GM21825 (cell line): ENCODE data around the gene GABRA4.

Source experiments
- ATAC-seq: cut with Tn5 transposase; IDR thresholded peaks from one replicate; pipeline ENCODE4 v1.9.1; 2021; ENCODE audit warnings: mild to moderate bottlenecking, moderate library complexity; ENCODE audit not compliant: unreplicated experiment

Gene GABRA4

DNA sequence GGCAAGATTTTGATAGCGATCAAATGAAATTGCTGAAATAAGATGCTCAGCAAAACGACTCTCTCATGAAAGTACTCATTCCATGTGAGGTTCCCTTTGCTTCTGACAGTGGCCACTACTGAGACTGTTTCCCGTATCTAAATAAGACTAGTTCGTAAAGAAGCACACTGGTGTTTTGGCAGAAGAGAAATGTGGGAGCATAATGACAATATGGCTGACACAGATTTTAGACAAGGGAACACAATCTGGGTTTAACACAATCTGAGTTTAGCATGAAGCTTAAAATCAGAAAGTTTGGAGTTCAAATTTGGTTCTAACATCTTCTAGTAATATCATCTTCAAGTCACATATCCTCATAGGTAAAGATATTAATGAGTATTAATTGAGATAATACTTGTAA lies 13.7 kb downstream of the GABRA4 start:
- ATAC-seq: no peak

DNA sequence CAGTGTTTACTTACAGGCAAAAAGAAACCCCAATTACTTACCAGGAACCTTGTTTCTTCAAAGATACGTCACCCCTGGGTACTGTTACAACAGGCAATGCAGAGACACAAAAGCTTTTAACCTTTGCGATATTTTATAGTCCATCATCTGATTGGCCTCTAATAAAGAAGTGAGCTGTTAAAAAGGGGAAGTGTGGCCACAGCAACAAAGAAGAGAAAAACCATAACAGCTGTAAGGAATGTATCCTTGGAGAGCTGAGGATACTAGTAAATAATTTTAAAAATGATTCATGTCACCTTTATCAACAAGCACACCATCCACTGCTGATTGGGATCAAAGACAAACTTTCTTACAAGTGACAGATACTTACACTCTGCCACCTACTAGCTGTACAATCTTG lies 14.1 kb downstream of the GABRA4 start:
- ATAC-seq: no peak

DNA sequence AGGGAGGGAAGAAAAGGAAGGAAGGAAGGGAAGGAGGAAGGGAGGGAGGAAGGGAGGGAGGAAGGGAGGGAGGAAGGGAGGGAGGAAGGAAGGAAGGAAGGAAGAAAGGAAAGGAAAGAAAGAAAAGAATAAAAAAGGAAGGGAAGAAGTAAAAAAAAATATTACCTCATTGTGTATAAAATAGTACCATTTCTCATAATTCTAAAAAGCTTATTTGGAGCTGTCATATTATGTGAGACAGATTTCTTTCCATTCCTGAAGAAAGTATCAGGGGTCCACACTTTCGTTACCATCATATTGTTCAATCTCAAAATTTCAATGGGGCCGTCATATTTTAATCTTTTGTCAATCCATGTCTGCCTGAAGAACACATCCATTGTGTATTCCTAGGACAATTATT lies 16.1 kb downstream of the GABRA4 start:
- no peak for ATAC-seq

DNA sequence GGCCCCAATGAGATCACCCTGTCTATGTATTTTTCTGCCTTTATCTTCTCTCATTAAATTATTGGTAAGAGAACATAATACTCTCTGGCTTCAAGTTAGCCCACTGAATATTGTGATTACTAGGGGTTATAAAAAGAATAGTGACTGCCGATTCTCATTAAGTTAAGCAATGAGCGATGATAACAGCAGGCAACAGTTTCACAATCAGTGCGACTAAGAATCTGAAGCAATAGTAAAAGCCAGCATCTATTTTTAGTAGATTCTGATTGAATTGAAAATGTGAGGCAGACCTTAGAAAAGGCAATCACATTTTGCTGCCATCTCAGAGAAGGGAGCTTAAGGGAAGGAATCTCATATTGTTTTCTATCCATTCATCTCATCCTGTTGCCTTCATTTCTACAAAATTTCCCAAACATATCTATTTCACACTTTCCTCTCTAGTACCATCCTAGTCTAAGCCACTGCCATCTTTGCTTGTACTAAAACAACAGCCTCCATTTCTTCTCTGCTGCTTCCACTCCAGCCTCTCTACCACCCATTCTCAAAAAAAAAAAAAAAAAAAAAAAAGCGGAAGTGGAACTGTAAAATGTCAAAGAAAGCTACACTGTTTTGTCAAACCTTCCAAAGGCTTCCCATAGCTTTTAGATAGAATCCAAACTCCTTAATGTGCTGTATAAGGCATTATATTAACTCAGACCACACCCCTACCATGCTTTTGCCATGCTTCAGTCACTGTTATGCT lies 17.4 kb downstream of the GABRA4 start:
- ATAC-seq: no peak

DNA sequence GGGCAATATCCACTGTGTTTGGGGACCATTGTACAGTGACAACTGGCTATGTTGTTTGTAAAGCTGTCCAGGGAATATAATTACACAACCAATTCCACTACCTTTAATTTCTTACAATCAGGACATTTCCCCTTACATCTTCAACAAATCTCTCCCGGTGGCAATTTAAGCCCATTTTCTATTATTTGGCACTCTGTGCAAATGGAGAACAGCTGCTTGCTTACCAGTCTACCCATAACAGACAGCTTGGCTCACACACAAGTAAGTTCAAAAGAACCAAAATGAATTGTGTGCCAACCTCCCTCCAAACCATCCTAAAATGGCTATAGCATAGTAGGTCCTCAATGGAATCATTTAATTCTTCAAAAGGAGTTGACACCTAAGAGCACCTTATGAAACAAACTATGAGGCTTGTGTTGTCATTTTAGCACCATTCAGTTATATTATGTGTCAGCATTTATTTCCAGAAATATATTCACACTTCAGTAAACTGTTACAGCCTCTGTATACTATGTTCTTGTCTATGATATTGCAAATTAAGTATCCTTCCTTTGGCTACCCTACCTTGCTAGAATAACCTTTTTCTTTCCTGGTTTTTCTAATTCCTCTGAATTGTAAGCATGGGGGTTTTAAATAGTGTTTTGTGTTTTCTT lies 18.4 kb downstream of the GABRA4 start:
- no peak for ATAC-seq

DNA sequence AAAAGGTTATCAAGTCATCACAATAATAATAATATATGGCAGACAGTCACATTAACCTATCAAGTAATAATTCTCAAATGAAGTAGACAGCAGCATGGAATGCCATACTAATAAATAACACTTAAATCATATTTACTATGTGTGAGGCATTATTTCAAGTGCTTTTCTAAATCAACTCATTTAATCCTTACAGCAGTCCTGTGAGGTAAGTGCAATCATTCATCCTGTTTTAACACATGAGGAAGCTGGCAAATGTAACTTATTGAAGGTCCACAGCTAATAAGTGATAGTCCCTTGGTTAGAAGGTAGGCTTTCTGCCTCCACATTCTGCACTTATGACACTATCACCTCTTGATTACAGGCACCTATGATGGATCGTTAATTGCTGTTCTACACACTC lies 24.5 kb downstream of the GABRA4 start:
- no peak for ATAC-seq

DNA sequence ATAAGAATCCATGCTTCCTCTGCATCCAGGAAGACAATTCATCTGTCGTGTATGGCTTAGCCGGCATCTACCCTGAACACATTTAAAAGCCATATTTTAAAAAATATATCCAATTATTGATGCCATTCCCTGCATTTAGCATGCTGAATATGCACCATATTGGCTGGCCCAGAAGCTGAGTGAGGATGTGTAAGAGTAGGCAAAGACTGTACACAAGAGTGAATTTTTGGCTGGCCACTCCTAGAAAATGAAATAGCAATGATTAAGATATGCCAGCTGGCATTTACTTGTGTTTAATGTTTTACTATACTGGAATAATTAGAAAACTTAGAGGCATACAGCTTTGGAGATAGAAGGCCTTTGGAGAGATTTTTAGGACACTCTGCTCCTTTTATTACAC lies 25.8 kb downstream of the GABRA4 start:
- no peak for ATAC-seq

DNA sequence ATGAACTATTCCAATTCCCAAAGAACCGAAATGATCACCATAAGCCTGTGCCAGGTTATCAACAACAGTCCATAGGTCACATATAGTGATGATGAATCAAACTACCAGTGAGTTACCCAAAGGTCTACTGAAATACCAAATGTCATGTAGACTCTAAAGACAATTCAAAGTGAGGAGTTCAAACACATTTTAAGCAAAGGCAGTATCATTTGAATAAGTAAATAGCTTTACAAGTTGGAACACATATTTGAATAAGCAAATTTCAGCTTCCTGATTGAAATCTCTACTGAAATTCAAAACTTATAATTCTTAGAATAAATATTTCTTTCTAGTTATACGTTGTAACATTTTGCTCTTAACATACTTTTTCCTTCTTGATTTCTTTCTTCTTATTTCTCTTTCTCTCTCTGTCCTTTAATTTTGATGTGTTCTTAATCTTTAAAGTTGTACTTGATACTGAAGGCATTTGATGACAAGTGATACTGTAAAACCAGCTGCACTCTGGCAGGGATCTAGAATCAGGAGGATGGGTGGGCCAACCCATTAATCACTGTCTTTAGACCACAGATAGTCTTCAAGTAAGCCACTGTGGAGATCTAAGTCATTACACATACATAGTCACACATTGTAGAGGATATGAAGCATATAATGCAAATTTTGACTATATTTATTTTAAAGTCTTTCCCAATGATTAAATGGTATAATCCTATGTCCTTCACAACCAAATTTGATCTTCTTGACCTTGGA lies 34.5 kb downstream of the GABRA4 start:
- ATAC-seq: no peak

DNA sequence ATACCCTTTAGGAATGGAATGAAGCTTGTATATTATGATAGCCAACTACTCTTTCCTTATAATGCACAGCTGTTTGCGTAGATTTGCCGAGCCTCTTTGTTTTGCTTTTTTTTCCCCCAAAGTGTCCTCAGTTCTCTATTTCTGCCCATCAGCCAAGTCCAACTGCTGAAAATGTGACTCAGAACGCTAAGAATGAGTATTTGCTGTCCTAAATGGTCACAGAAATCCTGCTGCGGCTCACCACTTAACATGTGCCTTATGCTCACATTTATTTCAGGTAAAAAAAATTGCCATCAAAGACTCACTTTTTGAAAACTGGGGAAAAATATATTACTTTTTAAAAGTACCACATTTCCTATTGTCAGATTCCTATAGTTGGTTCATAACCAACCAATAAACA lies 36.9 kb downstream of the GABRA4 start:
- no peak for ATAC-seq

DNA sequence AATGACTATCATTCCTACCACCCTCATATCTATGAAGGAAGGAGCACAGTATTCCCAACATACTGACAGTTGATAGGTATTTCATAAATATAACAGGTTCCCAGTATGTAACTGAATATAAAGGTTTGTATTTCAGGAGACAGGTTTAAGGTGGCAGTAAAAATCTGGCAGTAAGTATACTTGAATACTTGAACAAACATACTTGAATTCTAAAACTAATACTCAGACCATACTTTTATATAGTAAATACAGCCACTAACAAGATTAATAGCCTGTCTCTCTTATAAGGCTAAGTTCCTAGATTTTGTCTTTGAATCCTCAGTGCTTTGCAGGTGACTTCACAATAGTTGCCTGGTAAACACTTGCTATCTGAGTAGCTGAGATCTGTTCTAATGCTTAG lies 37.8 kb downstream of the GABRA4 start:
- no peak for ATAC-seq

DNA sequence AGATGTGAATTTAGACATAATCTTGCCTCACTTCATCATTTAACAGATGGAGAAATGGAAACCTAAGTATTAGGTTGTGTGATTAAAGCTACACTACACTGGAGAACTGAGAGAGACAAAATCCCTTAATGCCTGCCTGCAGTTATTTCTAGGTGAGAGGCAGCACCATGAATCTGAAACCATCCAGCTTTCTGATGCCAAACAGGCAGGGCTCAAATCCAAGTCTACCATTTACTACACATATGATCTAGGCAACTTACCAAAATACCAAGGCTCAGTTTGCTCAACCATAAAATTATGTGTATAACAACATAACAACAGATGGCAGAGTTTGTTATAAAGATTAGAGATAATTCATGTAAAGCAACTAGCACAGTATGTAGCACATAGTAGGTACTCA lies 38.7 kb downstream of the GABRA4 start:
- no peak for ATAC-seq

DNA sequence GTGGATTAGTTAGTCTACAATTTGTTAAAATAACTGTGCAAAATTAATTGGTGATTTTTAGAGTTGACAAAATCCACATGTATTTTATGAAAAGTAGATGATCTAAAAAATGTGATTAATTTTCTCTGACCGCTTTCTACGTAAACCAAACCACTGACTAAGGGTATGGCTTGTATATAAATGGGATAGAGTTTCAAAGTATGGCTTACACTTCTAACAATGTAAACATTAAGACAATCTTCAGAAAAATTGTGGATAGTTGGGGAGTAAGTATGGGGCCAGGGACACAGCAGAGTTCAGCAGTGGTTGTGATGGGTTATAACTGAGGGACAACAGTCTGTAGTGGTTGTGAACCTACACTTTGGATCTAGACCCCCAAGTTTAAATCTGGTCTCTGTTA lies 39.8 kb downstream of the GABRA4 start:
- no peak for ATAC-seq

DNA sequence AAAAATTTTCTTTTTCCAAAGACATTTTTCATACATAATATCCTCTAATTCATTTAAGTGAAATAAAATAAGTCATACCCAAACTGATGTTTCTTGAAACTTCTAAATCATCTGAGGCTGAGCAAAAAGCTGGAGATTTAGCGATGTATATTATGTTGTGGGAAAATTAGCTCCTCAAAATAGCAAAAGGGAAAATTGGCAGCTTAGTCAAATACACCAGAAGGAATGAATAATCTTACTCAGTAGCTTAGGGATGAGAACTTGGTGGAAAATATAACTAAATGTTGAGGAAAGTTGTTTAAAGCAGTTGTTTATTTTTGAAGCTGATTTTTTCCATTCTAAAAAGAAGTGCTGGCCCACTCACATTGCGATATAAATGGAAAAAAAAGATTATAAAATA lies 40.9 kb downstream of the GABRA4 start:
- ATAC-seq: no peak

DNA sequence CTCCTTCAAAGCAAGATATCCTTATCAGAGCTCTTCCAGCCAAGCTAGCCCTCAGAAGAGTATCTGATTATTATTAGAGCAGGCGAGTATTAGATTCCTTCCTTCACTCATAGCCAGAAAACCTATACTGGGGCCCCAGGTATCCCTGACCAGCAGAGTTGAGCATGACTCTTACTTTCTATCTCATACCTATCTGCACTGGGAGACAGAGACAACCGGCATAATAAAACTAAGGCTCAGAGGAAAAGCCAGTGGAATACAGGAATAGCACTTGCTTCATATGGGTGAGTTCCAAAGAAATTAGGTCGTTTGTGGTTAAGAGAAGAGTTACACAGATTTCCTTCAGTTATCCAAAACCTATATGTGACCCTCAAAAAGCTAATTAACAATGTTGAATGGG lies 42.6 kb downstream of the GABRA4 start:
- ATAC-seq: no peak

DNA sequence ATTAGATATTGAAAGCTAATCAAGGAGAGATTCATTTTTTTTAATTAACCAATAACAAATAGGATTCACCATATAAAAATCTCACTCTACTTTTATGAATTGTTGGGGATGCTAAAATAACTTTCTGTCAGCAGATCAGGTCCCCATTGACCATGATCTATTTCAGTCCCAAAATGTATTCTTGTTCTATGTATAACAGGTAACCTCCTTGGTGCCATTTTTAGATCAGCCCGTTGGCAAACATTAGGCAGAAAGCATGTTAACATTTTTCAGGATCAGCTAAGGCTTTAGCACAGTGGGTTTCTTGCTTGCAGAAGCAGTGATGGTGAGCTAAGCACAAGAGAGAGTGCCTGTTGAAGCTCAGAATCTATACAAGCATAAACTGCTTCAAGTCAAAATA lies 43.6 kb downstream of the GABRA4 start:
- ATAC-seq: no peak

DNA sequence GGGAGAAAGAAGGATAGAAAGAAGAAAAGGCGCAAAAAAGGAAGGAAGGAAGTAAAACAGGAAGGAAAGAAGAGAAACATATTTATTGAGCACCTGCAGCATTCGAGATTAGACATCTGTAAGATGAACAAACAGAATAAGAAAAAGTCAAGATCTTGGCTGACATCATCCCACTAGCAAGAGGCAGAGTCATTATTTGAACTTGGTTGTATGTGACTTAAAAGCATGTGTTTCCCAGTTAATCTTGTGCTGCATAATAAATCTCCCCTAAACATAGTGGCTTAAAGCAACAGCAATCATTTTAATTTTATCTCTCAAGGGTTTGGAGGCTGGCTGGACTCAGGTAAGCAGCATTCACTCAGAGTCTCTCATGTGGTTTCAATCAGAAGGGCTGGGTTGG lies 45.8 kb downstream of the GABRA4 start:
- no peak for ATAC-seq

DNA sequence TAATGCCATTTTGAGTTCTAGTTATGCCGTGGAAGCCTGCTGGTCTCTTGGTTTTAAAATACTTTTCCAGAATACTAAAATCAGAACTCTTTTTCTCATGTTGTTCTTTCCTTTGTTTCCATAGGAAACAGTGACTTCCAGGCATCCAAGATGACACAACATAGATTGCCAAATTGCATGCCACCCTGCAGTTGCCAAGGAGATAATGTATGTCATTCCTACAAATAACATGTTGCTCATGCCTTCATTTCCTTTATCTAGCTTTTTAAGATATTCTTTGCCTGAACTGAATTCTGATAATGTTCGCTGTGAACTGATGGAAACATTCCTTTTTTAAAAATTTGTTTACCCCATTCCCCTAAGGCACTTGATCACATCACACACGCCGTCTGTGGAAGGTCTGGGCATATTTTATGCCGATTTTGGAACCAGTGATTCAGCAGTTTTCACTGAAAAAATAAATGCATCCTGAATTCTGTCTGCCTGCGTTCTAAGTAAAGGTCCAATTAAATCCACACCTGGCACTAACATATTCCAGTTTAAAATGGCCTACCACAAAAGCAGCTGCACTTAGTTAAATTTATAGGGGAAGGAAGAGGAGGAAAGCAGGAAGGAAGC lies 46.4 kb downstream of the GABRA4 start:
- no peak for ATAC-seq

DNA sequence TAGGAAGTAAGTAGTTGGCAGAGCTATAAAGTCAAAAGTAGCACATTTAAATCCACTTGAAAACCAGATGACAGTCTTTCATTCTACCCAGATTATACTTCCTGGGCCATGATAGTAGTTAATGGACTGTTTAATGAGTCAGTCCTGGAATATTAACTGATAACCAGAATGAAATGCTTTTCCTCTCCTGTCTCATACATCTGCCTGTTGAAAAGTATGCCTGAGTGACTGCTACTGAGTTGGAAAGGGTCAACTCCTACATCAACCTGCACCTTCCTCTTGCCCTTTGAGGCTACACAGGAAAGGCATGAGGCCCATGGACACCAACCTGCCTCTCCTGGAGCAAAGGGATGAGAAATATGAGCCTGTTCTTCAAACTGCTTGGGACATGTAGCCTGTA lies 48.3 kb downstream of the GABRA4 start:
- no peak for ATAC-seq

DNA sequence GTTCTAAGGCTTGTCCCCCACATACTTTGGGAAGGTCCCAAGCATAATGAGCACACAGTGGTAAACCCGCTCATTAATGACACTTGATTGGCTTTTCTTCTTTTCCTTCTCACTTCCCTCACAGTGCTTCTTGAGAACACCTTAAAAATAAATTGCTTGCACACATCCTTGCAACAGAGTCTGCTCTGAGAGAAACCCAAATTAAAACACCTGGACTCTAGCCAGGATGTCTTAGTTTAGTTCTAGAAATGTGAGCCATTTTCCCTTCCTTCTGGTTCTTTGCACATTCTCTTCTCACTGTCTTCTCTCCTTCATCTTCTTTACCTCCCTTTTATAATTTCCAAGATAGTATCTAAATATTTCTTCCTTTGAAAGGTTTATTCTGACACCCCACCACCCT lies 49.0 kb downstream of the GABRA4 start:
- no peak for ATAC-seq

DNA sequence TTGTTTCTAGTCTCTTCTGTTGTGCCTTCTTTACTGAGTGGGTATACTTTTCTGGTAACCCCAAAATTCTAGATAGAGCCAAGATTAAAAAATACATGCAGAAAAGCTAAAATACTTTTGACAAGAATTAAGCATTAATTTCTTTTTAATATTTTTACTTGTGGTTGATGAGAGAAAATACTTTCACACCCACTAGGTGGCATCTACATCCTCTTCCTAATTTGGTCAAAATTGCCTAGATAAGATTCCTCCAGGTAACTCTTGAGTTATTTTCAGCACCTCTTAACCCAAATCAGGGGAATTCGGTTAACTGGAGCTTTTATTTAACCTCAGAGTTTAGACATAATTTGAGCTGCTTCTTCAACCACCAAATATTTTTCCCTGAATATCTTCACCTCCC lies 55.9 kb downstream of the GABRA4 start:
- no peak for ATAC-seq

DNA sequence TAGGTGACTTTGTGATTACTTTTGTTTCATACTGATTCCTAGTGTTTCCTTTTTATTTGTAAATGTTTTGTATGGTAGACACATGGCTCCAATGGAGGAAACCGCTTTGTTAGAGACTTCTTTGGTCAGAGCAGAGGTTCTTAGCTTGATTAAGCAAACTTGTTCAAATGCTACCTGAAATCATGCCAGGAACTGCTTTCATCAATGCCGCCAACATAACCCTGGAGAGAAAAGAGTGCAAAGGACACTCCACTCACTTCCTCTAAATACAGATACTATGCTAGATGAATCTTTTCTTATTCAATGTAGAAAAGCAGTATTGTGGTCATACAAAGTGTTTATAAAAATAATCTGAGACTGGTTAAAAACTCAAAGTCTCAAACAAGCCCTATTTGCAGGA lies 58.7 kb downstream of the GABRA4 start:
- no peak for ATAC-seq

DNA sequence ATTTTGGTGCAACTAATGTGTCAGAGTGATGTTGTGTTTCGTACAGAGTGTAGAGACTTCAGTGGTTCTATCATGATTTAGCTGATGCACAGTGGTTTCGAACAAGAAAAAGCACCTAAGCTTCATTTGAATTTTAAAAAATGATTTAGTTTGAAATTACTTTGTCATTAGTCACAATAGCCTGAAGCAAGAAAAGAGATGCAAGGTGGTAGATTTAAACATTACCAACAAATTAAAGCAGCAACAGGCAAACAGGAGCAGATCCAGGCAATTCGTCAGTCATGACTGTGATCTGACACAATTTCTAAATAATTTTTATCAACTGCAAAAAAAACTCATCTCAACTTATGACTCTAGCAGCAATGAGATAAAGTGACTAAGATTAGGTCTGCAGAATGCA lies 59.7 kb downstream of the GABRA4 start:
- ATAC-seq: no peak
